Fibroblast of skin of right quadriceps (primary cell): ENCODE results near the gene IL32.
"Not testable (repeated sequence)": the region's sequence is repeated elsewhere in the genome, so short reads cannot be mapped to it uniquely, and the experiment has no call there.

Experiments
- DNase-seq: peaks from one replicate; pipeline ENCODE4 v3.0.0-alpha.2; 2013

The IL32 gene

DNA sequence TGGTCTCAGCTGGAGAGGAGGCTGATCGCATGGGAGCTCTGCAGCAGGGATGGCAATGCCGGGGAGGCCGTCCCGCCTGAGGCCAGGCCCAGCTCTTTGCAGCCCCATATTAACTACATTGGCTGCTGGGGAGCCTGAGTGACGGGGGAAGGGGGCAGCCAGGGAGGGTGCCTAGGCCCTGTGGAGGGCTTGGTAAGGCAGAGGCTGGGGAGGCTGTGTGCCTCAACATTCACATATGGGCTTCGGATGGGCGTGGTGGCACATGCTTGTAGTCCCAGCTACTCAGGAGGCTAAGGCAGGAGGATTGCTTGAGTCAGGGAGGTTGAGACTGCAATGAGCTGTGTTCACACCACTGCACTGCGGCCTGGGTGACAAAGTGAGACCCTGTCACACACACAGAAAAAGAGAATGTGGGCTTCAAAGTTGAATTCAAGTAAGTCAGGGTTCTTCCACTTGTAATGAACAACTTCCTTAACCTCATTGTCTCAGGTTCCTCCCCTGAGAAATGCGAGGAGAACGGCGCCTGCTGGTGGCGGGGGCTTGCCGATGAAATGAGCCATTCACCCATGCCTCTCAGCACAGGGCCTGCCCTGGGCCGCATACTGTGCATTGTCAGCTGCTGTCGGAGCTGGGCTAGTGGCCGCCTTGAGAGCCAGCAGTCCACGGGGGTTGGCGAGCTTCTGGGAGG lies 7.3 kb downstream of the IL32 start:
- not testable (repeated sequence) for DNase-seq

DNA sequence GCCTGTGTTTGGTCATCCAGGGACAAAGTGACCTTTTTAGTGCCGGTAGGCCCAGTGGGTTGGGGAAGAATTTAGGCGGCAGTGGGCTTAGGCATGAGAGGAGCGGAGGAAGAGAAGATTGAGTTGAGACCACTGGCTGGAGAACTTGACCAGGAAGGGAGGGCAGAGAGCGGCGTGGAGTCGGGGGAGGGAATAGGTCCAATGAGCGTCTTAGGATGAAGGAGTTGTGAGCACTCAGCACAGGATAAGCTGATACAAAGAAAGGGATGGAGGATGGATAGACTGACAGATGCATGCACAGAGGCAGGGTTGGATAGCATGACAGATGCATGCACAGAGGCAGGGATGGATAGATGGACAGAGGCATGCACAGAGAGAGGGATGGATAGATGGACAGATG lies 8.0 kb downstream of the IL32 start:
- DNase-seq = no peak

DNA sequence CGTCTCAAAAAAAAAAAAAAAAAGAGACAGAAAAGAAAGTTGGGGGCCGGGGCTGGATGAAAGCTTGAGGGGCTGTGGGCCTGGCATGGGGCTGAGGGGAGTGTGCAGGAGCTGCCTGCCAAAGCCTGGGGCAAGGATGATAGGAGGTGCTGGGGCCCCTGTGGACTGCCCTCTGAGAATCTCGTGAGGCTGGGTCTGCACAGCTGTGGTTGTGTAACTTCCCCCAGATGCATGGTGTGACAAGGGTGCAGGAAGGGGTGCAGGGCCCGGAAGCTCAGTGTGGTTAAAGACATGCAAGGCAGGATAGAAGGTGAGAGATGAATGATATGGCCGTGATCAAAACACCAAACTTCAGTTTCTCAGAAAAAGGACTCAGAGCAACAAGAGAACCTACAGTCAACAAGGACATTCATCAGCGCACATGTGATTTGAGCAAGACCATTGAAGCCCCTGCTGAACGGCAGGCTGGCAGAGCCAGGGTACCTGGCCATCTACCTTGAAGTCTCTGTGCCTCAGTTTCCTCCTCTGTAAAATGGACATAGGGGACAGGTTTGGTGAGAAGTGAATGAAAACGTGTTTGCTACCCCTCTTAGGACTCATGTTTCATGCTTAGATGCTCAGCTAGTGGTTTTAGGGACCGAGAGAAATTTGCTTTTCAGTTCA lies 9.6 kb downstream of the IL32 start:
- DNase-seq = no peak

DNA sequence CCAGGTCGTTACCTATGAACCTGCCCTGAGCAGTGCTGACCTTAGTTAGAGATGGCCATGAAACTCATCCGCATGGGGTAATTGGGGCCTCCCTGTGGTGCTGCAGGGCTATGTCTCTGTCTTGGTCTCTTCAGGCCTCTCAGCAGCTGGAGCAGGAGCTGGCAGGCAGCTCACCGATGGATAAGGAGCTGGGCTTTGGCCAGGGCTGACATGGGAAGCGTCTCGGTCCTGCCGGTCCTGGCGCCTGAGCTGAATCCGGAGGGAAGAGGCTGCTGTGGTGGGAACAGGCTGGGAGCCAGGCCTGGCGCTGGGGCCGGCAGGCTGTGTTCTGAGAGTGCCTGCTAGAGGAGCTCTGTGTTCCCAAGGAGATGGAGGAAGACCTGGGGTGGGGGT lies 10.1 kb downstream of the IL32 start:
- no peak for DNase-seq

DNA sequence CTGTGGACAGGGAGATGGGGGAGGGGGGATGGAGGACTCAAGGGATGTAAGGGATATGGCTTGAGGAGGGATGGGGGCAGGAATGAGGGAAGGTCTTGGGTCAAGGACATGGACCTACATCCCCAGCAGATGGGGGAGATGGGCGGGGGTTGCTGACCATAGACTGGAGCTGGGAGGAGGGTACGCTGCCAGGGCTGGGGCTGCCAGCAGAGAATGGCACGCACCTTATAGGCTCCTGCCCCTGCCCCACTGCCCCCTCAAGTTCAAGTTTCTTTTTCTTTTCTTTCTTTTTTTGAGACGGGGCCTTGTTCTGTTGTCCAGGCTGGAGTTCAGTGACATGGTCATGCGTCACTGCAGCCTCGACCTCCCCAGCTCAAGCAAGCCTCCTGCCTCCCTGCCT lies 10.5 kb downstream of the IL32 start:
- DNase-seq = not testable (repeated sequence)

DNA sequence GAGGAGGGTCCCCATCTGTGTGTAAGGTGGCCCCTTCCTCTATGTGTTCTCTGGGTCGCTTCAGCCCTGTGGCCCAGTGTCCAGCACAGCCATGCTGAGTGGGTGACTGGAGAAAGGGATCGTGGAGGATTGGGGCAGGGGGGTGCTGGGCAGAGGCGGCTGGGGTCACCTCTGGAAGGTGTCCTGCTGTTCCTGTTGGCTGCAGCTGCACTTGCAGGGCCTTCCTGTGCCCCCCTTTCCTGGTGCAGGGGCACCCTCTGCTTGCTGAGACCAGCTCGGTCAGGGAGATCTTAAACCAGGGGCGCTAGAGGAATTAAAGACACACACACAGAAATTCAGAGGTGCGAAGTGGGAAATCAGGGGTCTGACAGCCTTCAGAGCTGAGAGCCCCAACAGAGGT lies 11.1 kb downstream of the IL32 start:
- no peak for DNase-seq

DNA sequence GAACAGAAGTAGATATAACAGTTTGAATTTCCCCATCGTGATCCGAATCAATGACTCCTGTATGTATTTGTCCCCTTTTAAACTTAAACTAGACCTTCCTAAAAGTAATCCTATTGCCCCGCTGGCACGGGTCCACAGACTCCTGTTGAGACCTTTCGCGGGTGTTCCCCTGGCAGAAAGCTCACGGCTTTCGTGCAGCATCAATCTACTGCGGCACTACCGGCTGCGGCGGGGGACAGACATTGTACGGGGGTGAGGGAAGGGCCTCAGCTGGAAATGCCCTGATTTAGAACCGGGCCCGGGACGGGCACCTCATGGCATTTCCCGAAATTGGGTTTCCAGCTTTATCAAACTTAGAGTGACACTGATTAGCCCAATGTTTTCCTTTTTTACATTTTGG lies 14.6 kb downstream of the IL32 start:
- no peak for DNase-seq

DNA sequence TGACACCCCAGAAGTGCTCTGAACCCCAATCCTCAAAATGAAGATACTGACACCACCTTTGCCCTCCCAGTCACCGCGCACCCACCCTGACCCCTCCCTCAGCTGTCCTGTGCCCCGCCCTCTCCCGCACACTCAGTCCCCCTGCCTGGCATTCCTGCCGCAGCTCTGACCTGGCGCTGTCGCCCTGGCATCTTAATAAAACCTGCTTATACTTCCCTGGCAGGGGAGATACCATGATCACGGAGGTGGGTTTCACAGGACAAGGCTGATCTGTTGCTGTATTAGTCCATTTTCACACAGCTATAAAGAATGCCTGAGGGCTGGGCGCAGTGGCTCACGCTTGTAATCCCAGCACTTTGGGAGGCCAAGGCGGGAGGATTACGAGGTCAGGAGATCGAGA lies 16.5 kb downstream of the IL32 start:
- not testable (repeated sequence) for DNase-seq

DNA sequence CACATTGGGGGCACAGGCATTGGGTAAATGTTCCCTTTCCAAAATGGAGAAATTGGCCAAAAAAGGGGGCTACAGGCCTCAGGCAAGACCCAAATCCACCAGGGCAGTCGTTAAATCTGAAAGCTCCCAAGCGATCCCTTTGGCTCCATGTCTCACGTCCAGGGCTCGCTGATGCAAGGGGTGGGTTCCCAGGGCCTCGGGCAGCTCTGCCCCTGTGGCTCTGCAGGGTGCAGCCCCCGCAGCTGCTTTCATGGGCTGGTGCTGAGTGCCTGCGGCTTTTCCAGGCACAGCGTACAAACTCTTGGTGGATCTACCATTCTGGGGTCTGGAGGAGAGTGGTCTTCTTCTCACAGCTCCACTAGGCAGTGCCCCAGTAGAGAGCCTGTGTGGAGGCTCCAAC lies 18.0 kb downstream of the IL32 start:
- DNase-seq = not testable (repeated sequence)

DNA sequence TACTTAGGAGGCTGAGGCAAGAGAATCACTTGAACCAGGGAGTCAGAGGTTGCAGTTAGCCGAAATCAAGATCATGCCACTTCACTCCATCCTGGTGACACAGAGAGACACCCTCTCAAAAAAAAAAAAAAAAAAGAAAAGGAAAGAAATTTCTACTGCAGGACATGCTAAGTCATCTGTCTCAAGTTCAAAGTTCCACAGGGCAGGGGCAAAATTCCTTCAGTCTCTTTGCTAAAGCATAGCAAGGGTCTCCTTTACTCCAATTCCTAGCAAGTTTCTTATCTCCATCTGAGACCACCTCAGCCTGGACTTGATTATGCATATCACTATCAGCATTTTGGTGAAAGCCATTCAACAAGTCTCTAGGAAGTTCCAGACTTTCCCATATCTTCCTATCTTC lies 19.1 kb downstream of the IL32 start:
- no peak for DNase-seq

DNA sequence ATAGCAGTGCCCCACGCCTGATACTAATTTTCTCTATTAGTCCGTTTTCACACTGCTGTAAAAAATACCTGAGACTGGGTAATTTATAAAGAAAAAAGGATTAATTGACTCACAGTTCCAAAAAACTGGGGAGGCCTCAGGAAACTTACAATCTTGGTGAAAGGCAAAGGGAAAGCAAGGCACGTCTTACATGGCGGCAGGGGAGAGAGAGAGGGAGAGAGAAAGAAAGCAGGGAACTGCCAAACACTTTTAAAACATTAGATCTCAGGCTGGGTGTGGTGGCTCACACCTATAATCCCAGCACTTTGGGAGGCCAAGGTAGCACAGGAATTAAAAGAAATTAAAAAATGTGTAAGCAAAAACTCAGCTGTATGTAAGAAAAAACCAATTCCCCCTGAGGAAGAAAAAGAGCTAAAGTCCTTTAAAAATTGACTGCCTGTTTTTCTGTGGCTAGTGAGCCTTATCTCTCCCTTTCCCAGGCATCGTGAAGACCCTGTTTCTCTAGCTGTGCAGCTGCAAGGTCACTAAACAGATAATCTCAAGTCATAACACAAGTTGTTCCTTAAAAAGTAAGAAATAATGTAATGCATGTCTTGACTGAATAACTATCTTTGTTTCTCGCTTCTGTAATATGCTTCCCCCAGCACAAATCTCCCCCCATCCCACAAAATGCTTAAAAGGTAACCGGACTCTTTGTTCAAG lies 19.7 kb downstream of the IL32 start:
- no peak for DNase-seq

DNA sequence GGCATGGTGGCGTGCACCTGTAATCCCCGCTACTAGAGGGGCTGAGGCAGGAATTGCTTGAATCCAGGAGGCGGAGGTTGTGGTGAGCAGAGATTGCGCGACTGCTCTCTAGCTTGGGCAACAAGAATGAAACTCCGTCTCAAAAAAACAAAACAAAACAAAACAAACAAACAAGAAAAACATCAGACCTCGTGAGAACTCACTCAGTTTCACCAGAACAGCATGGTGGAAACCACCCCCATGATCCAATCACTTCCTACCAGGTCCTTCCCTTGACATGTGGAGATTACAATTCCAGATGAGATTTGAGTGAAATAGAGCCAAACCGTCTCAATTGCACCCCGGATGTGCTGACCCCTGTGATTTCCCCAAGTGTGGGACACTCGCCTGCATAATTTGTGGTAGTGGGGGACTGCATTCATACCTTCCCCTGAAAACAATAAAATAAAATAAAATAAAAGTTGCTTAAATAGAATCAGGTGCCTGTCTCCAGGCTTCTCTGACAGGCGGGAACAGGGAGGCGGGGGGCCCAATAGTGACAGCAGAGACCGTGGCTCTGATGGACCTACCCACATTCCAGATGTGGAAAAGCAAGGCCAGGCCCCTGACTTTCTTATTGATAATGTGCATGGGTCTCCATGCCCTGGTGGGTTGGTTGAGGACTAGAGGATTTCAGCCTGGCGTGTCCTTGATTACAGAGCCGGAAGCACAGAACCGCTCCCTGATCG lies 20.6 kb downstream of the IL32 start:
- no peak for DNase-seq

DNA sequence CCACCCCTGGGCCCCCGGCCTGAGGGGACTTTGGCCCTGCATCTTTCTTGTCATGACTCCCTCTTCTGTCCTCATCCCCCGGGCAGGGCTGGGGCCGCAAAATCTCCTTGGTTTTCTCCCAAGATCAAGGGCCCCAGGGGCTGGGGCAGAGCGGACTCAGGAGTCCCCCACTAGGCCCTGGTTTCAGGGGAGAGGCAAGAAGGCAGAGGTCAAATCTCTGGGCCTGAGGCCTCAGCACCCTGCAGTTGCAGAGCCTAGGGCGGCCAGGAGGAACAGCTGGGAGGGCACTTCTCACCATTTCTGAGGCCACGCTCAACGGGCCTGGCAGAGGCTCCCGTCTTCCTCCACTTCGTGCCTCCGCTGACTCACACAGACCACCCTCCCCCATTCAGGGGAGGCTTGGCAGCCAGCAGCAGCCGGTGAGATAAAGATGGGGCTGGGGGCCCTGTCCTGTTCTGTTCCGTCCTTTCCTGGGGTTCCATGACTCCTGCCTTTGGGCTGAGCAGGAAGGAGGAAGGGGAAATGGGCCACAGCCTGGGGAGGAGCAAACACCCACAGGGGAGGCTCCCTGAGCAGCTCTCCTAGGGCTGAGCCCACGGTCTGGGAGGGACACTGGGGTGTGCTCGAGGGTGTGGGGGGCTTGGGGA lies 21.3 kb downstream of the IL32 start:
- no peak for DNase-seq

DNA sequence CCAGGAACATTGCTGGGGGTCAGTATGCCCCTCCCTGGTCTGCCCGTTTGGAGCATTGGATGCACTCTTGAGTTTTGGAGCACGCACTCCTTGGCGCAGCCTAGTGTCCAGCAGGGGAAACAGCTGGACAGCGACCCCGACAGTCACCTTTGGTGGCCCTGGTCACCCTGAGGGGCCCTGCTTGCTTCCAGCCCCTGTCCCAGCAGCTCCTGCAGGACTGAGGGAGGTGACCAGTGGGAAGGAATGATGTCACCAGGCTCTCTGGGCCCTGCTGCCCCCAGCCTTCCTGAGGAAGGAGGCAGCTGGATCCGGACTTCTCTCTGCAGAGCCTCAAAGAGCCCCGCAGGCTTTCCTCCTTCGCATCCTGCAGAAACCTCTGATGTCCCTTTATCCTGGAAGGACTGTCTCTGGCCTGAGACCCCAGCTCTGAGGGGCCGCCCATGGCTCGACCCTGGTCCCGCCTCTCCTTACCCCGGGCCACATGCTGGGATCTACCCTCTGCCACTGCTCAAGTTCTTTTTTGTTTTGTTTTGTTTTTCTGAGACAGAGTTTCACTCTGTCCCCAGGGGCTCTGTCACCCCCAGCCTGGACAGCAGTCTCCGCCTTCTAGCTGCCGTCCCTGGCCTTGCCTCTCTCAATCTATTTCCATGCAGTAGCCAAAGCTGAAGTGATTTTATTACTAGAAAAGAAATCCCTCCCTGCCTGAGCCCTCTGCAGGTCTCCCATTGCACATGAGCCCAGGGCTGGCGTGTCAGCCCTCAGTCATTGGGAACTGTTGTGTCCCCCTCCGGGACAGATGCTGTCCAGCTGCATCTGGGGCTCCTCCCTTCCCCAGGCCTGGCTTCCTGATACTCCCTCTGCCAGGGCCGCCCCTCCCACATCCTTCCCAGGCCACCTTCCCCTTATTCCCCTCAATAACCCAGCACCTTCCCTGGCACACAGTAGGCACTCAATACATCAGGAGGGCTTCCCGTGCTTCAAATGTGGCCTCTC lies 22.1 kb downstream of the IL32 start:
- DNase-seq = no peak

DNA sequence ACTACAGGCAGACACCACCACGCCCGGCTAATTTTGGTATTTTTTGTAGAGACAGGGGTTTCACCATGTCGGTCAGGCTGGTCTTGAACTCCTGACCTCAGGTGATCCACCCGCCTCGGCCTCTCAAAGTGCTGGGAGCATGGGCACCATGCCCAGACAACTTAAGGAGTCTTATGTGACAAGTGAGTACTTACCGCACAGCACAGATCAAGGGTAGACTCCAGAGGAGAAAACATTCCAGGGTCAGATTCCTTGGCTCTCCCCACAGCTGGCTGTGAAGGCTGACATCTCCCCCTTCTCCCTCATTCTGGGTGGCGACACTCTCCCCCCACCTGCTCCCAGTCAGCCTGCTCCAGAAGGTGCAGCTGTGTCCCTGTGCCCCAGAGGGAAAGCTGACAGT lies 23.0 kb downstream of the IL32 start:
- no peak for DNase-seq

DNA sequence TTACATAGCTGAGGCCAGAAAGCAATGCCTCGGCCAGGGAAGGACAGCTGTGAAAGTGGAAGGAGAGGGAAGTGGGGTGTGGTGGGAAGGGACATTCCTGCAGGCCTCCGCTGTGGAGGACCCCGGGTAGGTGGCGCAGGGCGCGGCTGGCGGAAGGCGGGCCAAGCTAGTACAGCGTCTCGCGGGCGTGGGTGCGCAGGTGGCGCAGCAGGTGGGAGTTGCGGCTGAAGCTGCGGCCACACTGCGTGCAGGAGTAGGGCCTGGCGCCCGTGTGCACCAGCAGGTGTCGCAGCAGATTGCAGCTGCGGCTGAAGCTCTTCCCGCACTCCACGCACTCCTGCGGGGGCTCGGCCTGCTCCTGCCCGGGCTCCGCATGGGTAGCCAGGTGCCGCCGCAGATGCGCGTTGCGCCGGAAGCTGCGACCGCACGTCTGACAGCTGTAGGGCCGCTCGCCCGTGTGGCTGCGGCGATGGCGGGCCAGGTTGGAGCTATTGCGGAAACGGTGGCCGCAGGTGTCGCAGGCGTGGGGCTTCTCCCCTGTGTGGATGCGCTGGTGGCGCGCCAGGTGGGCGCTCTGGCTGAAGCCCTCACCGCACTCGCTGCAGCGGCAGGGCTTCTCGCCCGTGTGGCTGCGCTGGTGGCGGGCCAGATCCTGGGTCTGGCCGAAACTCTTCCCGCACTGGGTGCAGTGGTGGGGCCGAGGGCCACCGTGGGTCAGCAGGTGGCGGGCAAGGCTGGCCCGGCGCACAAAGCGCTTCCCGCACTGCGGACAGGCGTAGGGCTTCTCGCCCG lies 23.7 kb downstream of the IL32 start:
- no peak for DNase-seq

DNA sequence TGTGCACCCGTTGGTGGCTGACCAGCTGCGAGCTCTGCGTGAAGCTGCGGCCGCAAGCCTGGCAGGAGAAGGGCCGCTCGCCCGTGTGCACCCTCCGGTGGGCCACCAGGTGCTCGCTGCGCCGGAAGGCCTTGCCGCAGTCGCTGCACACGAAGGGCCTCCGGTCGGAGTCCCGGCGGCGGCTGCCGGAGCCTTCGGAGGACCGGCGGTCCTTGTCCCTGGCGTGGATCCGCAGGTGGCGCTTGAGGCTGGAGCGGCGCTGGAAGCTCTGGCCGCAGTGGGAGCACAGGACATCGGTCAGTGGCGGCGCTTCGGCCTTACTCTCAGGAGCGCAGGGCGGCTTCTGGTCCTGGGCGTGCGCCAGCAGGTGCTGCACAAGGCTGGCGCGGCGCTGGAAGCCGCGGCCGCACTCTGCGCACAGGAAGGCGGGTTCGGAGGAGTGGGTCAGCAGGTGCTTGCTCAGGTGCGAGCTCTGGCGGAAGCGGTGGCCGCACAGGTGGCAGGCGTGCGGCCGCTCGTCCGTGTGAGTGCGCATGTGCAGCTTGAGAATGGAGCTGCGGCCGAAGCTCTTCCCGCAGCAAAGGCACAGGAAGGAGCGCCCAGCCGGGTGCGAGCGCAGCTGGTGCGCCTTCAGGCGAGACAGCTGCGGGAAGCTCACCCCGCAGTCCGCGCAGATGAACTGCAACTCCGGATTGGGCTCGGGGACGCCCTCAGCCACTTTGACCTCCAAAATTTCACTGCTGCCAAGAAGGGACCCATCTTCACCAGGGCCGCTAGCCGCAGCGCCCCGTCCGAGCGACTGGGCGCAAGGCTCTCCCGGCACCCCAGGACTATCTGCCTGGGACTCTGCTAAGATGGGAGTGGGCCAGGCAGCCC lies 24.5 kb downstream of the IL32 start:
- DNase-seq = no peak

DNA sequence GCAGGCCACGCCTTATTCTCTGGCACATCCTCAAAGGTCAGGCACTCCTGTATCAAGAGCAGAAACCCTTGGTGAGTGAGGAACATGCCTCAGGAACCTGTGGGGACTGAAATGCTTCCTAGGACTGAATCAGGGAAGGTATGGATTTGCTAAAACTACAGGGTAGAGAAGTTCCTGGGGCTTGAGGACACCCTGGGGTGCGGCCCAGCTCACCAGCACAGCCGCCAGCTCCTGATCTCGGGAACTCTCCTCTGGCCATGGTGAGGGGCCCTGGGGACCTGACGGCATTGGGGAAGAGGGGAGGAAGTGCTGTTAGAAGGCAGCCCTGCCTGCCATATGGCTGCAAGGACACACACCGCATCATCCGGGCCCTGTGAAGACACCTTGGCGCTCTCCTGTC lies 26.1 kb downstream of the IL32 start:
- DNase-seq = no peak

DNA sequence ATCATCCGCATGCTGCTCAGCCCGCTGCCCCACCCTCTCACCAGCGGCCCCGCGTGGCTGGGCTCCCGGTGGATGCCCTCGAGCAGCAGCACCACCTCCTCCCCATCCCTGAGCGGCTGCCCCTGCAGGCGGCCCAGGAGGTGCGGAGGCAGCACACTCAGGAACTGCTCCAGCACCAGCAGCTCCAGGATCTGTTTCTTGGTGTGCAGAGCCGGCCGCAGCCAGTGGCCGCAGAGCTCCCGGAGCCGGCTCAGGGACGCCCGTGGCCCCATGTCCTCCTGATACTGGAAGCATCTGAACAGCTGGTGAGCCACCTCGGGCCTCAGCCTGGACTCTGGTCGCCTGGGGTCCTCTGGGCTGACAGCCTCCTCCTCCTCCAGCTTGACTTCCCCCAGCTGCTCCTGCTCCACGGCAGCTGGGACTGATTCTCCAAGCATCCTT lies 27.1 kb downstream of the IL32 start:
- no peak for DNase-seq
